ENCODE data around the gene CXCL10. TPM values are rescaled to one million over a fixed set of nuclear protein-coding genes. Genes with fewer than 3 reads are reported as not detected.

CXCL10 gene
- total RNA-seq, 4 donors from 2014 or later, result 1.7 to 2.1 TPM; not detected in 2

DNA sequence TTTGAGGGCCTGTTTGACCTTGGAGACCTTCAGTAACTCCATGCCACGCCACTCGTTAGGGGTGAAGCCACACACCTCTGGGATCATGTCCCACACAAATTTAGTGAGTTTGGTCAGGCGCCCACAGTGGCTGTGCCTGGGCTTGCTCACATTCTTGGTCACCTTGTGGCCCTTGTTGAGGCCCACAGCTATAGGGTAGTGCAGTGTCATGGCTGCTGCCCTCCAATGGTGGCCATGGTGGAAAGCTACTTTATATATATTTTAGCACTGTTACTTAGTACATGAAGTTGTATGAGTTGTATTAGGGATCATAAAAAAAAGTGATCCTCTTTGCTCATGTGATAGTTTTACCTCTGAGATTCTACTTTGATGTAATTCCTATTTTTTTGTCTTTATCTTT lies 13.6 kb upstream of the CXCL10 start:
- H3K4me3 ChIP-seq, result no peak overlapping the region
- H3K27me3 ChIP-seq, result peaks cover 5% of the 10 kb centered on the region
- H3K36me3 ChIP-seq, result no peaks in the 10 kb centered on the region
- H3K4me1 ChIP-seq, result no peaks in the 10 kb centered on the region
- TF ChIP-seq EP300 (IDR thresholded peaks at IDR 0.05), result no peak
- TF ChIP-seq, protein P1, sequence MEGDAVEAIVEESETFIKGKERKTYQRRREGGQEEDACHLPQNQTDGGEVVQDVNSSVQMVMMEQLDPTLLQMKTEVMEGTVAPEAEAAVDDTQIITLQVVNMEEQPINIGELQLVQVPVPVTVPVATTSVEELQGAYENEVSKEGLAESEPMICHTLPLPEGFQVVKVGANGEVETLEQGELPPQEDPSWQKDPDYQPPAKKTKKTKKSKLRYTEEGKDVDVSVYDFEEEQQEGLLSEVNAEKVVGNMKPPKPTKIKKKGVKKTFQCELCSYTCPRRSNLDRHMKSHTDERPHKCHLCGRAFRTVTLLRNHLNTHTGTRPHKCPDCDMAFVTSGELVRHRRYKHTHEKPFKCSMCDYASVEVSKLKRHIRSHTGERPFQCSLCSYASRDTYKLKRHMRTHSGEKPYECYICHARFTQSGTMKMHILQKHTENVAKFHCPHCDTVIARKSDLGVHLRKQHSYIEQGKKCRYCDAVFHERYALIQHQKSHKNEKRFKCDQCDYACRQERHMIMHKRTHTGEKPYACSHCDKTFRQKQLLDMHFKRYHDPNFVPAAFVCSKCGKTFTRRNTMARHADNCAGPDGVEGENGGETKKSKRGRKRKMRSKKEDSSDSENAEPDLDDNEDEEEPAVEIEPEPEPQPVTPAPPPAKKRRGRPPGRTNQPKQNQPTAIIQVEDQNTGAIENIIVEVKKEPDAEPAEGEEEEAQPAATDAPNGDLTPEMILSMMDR (IDR thresholded peaks at IDR 0.05), result no peak
- no peak for TF ChIP-seq POLR2AphosphoS5 (IDR thresholded peaks at IDR 0.05)
- no peak for TF ChIP-seq POLR2A (IDR thresholded peaks at IDR 0.05)
- H3K27ac ChIP-seq, result no peak overlapping the region
- no peak for ATAC-seq
- no peaks in the 10 kb centered on the region for H3K9me3 ChIP-seq
- WGBS, 2 donors (ENCODE audit: low coverage in 1 of 2), result 80% methylated on average over 3 of the region's 3 CpGs; no CpG with 5 or more reads in 1 of the 2 donors

DNA sequence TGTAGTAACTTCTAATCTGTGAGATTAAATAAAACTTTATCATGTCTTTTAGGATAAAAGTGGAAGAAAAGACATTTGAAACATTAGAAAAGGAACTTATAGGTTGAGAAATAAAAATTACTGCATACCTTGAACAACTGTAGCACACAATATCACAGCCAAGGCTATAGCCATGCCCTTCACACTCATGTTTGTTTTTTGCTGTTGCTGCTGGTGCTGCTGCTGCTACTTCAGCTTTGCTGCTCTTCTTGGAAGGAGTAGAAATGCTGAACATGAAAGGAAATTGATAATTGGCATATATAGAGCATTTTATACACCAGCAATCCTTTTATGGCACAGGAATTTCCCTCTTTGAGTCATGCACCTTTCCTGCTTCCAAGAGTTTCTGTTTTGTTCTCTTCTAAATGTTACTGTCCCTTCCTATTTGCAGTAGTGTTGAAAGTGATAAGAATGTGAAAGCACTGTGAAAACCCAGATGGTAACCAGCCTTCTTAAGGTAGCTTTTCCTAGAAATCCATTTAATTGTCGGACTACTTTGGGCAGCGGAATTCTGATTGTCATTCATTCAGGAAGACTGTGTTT lies 12.6 kb upstream of the CXCL10 start, which contains the start of gene CXCL11:
Gene CXCL11 (minus strand): TSS at position 272 of the 582 bp plus-strand sequence. CDS start 83 bp downstream, at position 189.
- Histone ChIP-seq H3K4me1 (no peaks in the 10 kb centered on the region), H3K27me3 (peaks cover 5% of the 10 kb centered on the region), H3K36me3 (no peaks in the 10 kb centered on the region), H3K4me3 (no peak within 1 kb of the TSS), H3K9me3 (no peaks in the 10 kb centered on the region), H3K27ac (no peak within 1 kb of the TSS)
- 64 to 93% methylated on average over 2 of the region's 2 CpGs for WGBS, 2 donors (ENCODE audit: low coverage in 1 of 2)
- no peak for TF ChIP-seq EP300 (IDR thresholded peaks at IDR 0.05)
- TF ChIP-seq, protein P1 (IDR thresholded peaks at IDR 0.05), result no peak
- no peak for ATAC-seq

DNA sequence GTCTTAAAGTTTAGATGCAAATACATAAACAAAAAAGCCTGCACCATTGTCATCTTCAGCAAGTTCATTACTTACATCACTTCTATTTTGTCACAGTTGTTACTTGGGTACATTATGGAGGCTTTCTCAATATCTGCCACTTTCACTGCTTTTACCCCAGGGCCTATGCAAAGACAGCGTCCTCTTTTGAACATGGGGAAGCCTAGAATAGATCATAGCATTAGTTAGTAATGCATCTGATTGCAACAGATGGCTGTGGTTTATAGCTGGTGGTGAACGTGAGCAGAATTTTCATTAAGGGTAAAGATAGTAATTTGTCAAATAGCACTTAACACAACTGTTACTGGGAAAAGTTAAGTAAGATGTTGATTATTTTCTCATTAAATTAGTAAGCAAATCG lies 11.8 kb upstream of the CXCL10 start:
- Histone ChIP-seq H3K36me3 (no peaks in the 10 kb centered on the region), H3K9me3 (no peaks in the 10 kb centered on the region), H3K4me1 (no peaks in the 10 kb centered on the region), H3K4me3 (no peak overlapping the region), H3K27me3 (peaks cover 5% of the 10 kb centered on the region), H3K27ac (no peak overlapping the region)
- TF ChIP-seq, protein P1 (IDR thresholded peaks at IDR 0.05), result no peak
- TF ChIP-seq POLR2AphosphoS5 (IDR thresholded peaks at IDR 0.05) (no peak), EP300 (IDR thresholded peaks at IDR 0.05) (no peak), POLR2A (IDR thresholded peaks at IDR 0.05) (no peak)
- no peak for ATAC-seq
- 44 to 63% methylated on average over 3 of the region's 3 CpGs for WGBS, 2 donors (ENCODE audit: low coverage in 1 of 2)

DNA sequence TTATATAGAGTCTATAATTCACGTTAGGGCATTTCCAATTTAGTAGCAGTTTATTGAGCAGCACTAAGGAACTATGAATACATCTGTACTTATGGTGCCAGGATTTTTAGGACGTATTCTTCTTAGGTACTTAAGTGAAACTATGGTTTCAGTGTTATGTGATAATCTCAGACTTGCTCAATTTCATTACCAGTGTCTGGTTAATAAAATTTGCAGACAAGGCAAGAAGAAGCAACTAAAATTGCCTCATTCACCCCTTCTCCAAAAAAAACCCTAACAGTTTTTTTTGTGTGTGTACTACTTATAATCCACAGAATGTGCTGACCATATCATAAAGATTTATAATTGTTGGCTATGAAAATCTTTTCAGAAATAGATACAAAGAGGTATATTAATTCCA lies 6.0 kb upstream of the CXCL10 start:
- no peaks in the 10 kb centered on the region for H3K9me3 ChIP-seq
- peaks cover 0 to 8% (median 0%) of the 10 kb centered on the region in 3 donors for H3K4me1 ChIP-seq
- WGBS, 2 donors (ENCODE audit: low coverage in 1 of 2), result 52 to 77% methylated on average over 2 of the region's 2 CpGs
- no peak overlapping the region for H3K4me3 ChIP-seq
- H3K27ac ChIP-seq, result no peak overlapping the region
- H3K36me3 ChIP-seq, result no peaks in the 10 kb centered on the region
- TF ChIP-seq POLR2A (IDR thresholded peaks at IDR 0.05), result no peak
- TF ChIP-seq, protein P1 (IDR thresholded peaks at IDR 0.05), result no peak
- TF ChIP-seq POLR2AphosphoS5 (IDR thresholded peaks at IDR 0.05), result no peak
- no peak for TF ChIP-seq EP300 (IDR thresholded peaks at IDR 0.05)
- H3K27me3 ChIP-seq, result peaks cover 5% of the 10 kb centered on the region
- ATAC-seq, result no peak

DNA sequence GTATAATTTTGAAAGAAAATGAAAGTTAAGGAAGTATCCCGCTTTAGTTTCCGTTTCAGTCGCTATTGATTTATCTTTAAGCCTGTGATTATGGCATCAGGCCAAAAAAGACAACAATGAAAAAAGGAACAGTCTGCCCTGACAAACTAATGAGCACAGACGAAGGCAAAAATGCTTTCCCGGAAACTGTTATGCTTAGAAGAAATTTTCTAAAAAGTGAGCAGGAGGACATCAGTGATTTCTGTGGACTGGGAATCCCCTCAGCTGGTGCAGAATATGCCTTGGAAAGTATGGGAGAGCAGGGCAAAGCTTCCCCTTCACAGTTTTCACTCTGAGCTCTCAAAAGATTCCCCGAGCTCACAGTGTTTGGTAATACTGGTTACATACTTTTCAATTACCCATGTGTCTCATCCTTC lies 5.1 kb upstream of the CXCL10 start:
- H3K27me3 ChIP-seq, result peaks cover 5% of the 10 kb centered on the region
- TF ChIP-seq POLR2A (IDR thresholded peaks at IDR 0.05) (no peak), POLR2AphosphoS5 (IDR thresholded peaks at IDR 0.05) (no peak), EP300 (IDR thresholded peaks at IDR 0.05) (no peak)
- TF ChIP-seq, protein P1 (IDR thresholded peaks at IDR 0.05), result no peak
- no peak for ATAC-seq
- peak overlapping the region; percentile 12 to 33 for H3K4me3 ChIP-seq
- WGBS, 2 donors (ENCODE audit: low coverage in 1 of 2), result 9 to 12% methylated on average over 5 to 6 of the region's 6 CpGs
- no peaks in the 10 kb centered on the region for H3K36me3 ChIP-seq
- peak overlapping the region in 1 of 4 donors; percentile 24 for H3K27ac ChIP-seq
- H3K9me3 ChIP-seq, result no peaks in the 10 kb centered on the region
- H3K4me1 ChIP-seq, result peaks cover 0 to 8% (median 0%) of the 10 kb centered on the region in 3 donors
